ENCODE measurements around the gene MRPL52.
"Not testable (repeated sequence)": the region's sequence is repeated elsewhere in the genome, so short reads cannot be mapped to it uniquely, and the experiment has no call there.

The MRPL52 gene

DNA sequence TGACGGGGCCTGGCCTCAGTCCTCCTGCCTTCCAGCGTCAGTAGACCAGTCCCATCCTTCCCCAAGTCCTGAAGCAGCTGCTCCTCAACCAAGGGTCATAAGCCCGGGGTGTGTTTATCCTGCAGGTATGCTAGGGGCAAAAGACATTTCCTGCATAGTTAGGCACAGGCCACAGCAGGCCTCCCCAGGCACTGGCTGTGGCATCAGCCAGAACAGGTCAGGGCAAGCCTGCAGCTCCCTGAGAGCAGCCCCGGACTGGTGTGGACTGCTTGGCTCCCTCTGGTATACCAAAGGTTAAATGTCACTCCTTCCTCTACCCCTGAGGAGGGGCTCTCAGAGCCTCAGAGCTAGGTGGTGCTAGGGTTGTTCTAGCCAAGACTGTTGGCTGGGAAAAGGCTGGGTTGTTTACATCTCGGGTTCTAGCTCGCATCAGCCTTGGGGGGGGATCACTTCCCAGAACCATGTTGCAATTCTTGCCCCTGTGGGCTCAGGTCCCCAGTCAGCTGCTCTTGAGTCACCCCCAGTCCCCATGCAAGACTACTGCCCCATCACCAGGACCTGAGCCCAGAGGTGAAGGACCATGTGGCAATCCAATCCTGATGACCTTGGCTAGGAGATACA lies 9.6 kb downstream of the MRPL52 start:
- no peak for DNase-seq (ENCODE audit: low read depth)

GRCh38 chr14:22841311-22841710 lies 11.6 kb downstream of the MRPL52 start:
- DNase-seq (ENCODE audit: low read depth), result no peak

- DNase-seq (ENCODE audit: low read depth), result no peak
These were observed 12.1 kb downstream of the MRPL52 start for GRCh38 chr14:22841769-22842168.

- DNase-seq (ENCODE audit: low read depth), result no peak
These were observed 12.8 kb downstream of the MRPL52 start for GRCh38 chr14:22842211-22843122.

DNA sequence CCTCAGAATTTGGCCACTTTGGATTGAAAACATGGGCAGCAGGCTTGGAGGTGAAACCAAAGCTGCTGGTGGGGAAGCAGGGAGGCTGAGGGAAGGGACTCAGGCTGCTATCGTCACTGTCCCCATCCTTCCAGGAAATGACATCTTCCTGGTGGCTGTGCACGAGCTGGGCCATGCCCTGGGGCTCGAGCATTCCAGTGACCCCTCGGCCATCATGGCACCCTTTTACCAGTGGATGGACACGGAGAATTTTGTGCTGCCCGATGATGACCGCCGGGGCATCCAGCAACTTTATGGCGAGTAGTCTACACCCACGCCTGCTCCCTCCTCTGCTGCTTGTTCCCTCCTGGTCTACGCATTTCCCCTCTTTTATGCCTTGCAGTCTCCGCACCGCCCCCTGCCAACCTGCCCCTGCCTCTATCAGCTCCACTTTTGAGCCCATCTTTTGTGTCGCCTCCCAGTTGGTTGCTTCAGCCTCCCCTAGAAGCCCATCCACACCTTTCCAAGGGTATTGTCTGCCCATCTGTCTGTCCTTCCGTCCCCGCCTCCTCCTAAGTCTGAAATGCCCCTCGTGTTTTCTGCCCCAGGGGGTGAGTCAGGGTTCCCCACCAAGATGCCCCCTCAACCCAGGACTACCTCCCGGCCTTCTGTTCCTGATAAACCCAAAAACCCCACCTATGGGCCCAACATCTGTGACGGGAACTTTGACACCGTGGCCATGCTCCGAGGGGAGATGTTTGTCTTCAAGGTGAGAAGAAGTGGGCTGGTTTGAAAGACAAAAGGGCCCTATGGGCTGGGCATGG lies 13.6 kb downstream of the MRPL52 start:
- DNase-seq (ENCODE audit: low read depth), result no peak

GRCh38 chr14:22844221-22845102 lies 14.8 kb downstream of the MRPL52 start:
- no peak for DNase-seq (ENCODE audit: low read depth)

- no peak for DNase-seq (ENCODE audit: low read depth)
These were observed 15.4 kb downstream of the MRPL52 start for GRCh38 chr14:22845103-22845394.

GRCh38 chr14:22845821-22846625 lies 16.3 kb downstream of the MRPL52 start:
- DNase-seq (ENCODE audit: low read depth), result no peak

DNA sequence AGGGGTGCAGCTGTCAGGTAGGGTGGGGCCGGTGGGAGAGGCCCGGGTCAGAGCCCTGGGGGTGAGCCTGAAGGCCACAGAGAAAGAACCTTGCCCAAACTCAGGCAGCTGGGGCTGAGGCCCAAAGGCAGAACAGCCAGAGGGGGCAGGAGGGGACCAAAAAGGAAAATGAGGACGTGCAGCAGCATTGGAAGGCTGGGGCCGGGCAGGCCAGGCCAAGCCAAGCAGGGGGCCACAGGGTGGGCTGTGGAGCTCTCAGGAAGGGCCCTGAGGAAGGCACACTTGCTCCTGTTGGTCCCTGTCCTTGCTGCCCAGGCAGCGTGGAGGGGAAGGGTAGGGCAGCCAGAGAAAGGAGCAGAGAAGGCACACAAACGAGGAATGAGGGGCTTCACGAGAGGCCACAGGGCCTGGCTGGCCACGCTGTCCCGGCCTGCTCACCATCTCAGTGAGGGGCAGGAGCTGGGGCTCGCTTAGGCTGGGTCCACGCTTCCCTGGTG lies 17.2 kb downstream of the MRPL52 start:
- DNase-seq (ENCODE audit: low read depth), result no peak

DNA sequence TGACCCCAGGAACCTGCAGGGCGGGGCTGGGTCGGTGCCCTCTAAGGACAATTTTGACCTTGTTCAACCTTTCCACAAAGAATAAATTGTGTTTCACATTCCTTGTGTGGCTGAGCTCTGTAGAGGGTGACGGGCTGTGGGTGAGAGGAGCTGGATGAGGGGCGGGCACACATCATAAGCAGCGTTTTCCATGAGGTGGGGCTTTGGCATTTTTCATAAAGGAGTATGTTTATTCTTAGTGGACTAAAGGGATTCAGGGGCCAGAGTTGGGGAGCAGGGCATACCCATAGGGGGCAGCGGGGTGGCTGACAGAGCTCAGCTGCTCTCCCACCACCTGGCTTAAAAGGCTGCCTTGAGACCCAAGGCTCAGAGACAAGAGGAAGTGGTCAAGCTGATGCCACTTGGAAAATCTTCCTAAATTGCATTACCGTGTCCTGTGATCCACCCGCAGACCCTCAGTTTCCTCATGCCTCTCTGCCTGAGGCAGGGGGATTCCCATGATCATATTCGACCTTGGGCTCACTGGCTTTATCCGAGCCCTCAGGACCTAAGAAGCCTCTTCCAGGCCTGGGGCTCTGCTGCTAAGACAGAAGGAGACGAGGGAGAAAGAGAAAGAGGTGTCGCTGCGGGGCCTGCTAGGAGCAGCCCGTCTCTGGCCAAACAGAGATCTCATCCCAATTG lies 18.1 kb downstream of the MRPL52 start:
- no peak for DNase-seq (ENCODE audit: low read depth)

GRCh38 chr14:22848351-22849164 lies 18.9 kb downstream of the MRPL52 start:
- DNase-seq (ENCODE audit: low read depth), result no peak

GRCh38 chr14:22849212-22849819 lies 19.6 kb downstream of the MRPL52 start:
- DNase-seq (ENCODE audit: low read depth), result no peak

DNA sequence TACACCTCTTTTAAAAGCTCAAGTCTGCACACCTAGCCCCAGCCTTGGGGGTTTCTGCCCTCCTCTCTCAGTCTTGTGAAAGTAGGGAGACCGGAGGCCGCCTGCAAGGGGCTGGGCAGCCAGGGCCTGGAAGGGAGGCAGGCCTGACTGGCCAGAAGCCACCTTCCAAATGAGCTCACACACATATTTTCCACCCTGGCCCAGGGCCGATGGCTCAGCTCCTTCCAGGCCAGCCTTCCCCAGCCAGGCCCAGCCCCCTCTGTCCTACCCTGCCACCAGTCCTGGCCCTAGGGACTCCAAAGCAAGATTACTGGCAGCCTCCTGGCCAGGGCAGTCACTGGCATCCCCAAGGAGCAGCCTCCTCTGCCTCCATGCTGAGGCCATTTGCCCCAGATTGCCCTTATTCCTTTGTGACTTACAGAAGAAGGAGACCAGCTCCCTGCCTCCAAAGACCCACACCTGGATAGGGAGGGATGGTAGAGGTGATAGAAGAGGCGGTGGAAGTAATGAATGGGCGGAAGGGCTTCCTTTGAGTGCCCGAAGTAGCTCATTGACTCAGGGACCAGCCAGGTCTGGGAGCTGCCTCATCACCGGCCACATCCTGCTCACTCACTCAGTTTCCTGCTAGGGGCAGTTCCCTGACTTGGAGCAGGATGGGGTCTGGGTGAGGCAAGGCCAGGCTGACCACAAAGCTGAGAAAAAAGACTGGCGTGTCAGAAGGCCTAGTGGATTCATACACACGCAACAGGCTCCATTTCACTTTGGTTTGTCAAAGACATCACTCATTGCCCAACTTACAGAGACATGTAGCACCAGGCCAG lies 21.5 kb downstream of the MRPL52 start:
- peak; percentile 90 for DNase-seq (ENCODE audit: low read depth)

GRCh38 chr14:22852178-22852577 lies 22.5 kb downstream of the MRPL52 start:
- not testable (repeated sequence) for DNase-seq (ENCODE audit: low read depth)

GRCh38 chr14:22852599-22852939 lies 22.9 kb downstream of the MRPL52 start:
- no peak for DNase-seq (ENCODE audit: low read depth)

DNA sequence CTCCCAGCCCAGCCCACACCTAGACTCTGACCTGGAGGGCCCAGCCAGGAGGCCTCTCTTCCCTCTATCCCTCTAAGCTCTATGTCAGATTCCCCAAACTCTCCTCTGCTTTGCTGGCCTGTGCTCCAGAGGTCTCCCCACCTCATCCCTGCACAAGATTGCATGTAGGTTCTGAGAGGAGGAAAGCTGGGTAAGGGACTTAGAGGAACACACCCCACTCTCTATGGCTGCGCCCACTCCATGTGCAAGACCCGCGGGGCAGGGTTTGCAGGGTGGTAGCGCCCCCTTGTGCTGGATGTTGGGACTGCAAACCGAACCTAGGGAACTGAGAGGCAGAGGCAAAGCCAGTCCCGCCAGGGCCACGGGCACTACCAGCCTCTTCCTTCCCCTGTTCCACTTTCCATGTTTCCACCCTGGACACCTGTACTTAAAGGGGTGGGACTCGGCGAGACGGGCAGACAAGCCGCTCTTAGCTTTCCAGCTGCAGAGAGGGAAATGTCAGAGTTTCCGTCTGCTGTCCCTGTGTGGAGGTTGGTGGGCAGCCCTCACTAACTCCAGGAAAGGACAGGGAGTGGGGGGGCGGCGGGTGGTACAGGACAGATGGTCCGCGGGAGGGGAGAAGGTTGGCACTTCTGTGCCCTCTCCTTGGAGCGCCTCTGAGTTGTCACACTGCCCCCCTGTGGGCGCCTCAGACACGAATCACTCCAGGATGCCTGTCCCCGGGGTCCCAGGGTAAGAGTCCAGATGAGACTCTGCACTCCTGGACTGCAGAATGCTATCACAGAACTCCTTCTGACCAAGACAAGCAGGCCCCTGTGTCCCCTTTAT lies 23.5 kb downstream of the MRPL52 start:
- no peak for DNase-seq (ENCODE audit: low read depth)

DNA sequence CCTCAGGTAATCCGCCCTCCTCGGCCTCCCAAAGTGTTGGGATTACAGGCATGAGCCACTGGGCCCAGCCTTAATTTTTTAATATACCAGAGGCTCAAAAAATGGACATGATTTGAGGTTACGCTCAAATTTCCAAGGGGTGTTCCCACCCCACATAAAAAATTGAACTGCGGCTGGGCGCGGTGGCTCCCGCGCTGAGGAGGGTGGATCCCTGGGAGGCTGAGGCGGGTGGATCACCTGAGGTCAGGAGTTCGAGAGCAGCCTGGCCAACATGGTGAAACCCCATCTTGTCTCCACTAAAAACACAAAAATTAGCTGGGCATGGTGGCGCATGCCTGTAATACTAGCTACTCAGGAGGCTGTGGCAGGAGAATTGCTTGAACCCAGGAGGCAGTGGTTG lies 24.6 kb downstream of the MRPL52 start:
- DNase-seq (ENCODE audit: low read depth), result not testable (repeated sequence)

Data from HS-5 (cell line).